Embryonic facial prominence (tissue), 1 donor: ENCODE measurements around the gene HOXA13.

Experiments
- DNase-seq: peaks from one replicate; pipeline ENCODE4 v3.0.0-alpha.2; 2016; ENCODE audit errors: extremely low spot score

HOXA13 gene

GRCh38 chr7:27170426-27171324, 29.2 kb downstream of the HOXA13 start:
- no peak for DNase-seq

GRCh38 chr7:27169658-27170425, 30.0 kb downstream of the HOXA13 start:
- no peak for DNase-seq

- no peak for DNase-seq
Measured at GRCh38 chr7:27168265-27168947, 31.5 kb downstream of the HOXA13 start.

GRCh38 chr7:27167916-27168264, 32.0 kb downstream of the HOXA13 start:
- DNase-seq: no peak

GRCh38 chr7:27166531-27167505, 33.1 kb downstream of the HOXA13 start:
- DNase-seq: no peak

- DNase-seq: no peak
Measured at GRCh38 chr7:27165996-27166530, 33.8 kb downstream of the HOXA13 start.

GRCh38 chr7:27165089-27165995, 34.5 kb downstream of the HOXA13 start, which contains the start of gene HOXA9:
HOXA9 (minus strand) TSS chr7:27165537; CDS start chr7:27165457, 80 bp downstream.
- DNase-seq: no peak

GRCh38 chr7:27164367-27165088, 35.4 kb downstream of the HOXA13 start:
- DNase-seq: no peak

- no peak for DNase-seq
Measured at GRCh38 chr7:27164045-27164366, 35.9 kb downstream of the HOXA13 start.

- DNase-seq: no peak
Measured at GRCh38 chr7:27163288-27164044, 36.4 kb downstream of the HOXA13 start.

GRCh38 chr7:27162561-27163287, 37.2 kb downstream of the HOXA13 start:
- DNase-seq: no peak

- no peak for DNase-seq
Measured at GRCh38 chr7:27161721-27162560, 38.0 kb downstream of the HOXA13 start.

- DNase-seq: no peak
Measured at GRCh38 chr7:27161214-27161720, 38.6 kb downstream of the HOXA13 start.

GRCh38 chr7:27160546-27161213, 39.2 kb downstream of the HOXA13 start:
- DNase-seq: peak; percentile 78

- DNase-seq: no peak
Measured at GRCh38 chr7:27160145-27160545, 39.7 kb downstream of the HOXA13 start.
